Heart left ventricle (tissue), 13 donors: ENCODE results near the gene LTC4S.

Experiments
- POLR2A ChIP-seq, 2 donors: fragments of 450-650 bp; IDR thresholded peaks; one replicate each; pipeline ENCODE4 v1.6.1; 2017; ENCODE audit warnings: antibody characterized with exemption in 2 of 2, mild to moderate bottlenecking in 2 of 2, moderate library complexity in 2 of 2
- TF ChIP-seq, protein P1 (sequence below), 12 donors: fragments of 200-600 bp; sonication (generic) in 4 of 12; IDR thresholded peaks; one replicate each; pipeline versions ENCODE4 v1.5.0 to v1.8.0; 2018 to 2022; ENCODE audit warnings: antibody characterized with exemption in 12 of 12, mild to moderate bottlenecking in 5 of 12
- donor health status: ischemic (EF 13 %, LVEDD 7.1; RV severe dilation, severe dysfunction).
- donor health status: DM: no; HTN: yes; CAD: no.
- donor health status: DM: no; HTN: no; CAD: no.
- donor health status: ischemic (EF 25% LVEDD 6.9; RV normal size, moderate dysfunction).
- donor health status: ischemic (EF 25% LVEDD 5.7; RV mildly dilated, moderate dysfunction).
- donor health status: ischemic (EF 35%, LVEDD 5.7; RV mildly dilated, moderate dysfunction).
- donor health status: nonischemic (EF 11% LVEDD 7.7; RV severe dilation, severe dysfunction).
- donor health status: DM: yes; HTN: yes; CAD: no.
- donor health status: PGD.
- donor health status: ischemic (EF 29% LVEDD 5.4; RV normal size, mild dysfunction).
- donor health status: nonischemic (EF 23%, LVEDD 6.1; RV moderate dilation, normal function).

- TF ChIP-seq, protein P1, sequence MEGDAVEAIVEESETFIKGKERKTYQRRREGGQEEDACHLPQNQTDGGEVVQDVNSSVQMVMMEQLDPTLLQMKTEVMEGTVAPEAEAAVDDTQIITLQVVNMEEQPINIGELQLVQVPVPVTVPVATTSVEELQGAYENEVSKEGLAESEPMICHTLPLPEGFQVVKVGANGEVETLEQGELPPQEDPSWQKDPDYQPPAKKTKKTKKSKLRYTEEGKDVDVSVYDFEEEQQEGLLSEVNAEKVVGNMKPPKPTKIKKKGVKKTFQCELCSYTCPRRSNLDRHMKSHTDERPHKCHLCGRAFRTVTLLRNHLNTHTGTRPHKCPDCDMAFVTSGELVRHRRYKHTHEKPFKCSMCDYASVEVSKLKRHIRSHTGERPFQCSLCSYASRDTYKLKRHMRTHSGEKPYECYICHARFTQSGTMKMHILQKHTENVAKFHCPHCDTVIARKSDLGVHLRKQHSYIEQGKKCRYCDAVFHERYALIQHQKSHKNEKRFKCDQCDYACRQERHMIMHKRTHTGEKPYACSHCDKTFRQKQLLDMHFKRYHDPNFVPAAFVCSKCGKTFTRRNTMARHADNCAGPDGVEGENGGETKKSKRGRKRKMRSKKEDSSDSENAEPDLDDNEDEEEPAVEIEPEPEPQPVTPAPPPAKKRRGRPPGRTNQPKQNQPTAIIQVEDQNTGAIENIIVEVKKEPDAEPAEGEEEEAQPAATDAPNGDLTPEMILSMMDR (IDR thresholded peaks at IDR 0.05), result no peak
- TF ChIP-seq POLR2A (IDR thresholded peaks at IDR 0.05), result no peak
These were observed 19.3 kb downstream of the LTC4S start for GRCh38 chr5:179812997-179813607.
